Naive thymus-derived CD8-positive, alpha-beta T cell (primary cell): Measurements from ENCODE around the gene CKM. TPM values are rescaled to one million over a fixed set of nuclear protein-coding genes. Genes with fewer than 3 reads are reported as not detected.
"Not testable (repeated sequence)": the region's sequence is repeated elsewhere in the genome, so short reads cannot be mapped to it uniquely, and the experiment has no call there.

Source experiments
- ATAC-seq, 2 donors: fragments of 150-1000 bp; cut with Tn5 transposase in 1 of 2; sonication (Bioruptor Pico), chemical (Tn5 transposase) in 1 of 2; 1 replicate in 1 of 2; 2 replicates in 1 of 2; pipeline ENCODE4 v1.10.0; 2021; ENCODE audit warnings: mild to moderate bottlenecking in 2 of 2, moderate library complexity in 2 of 2
- POLR2A ChIA-PET: fragments of 350-600 bp; sonication (Branson Sonifier 250); formaldehyde crosslinking; loops from one replicate; lab custom pipeline; 2021; ENCODE audit warnings: antibody characterized with exemption; lab: Charles Lee
- DNase-seq, 10 donors: peaks; one replicate each; pipeline versions ENCODE4 v3.0.0 to v3.0.0-alpha.2; 2020 to 2022
- H3K27ac Mint-ChIP-seq, 10 donors: one replicate each; pipeline ENCODE4 v1.8.0; 2020 to 2022; ENCODE audit warnings: mild to moderate bottlenecking in 10 of 10, mixed read lengths in 10 of 10, moderate library complexity in 4 of 10, inconsistent platforms in 1 of 10
- H3K27me3 Mint-ChIP-seq, 5 donors: one replicate each; pipeline ENCODE4 v1.8.0; 2021 to 2022; ENCODE audit warnings: mixed read lengths in 5 of 5
- H3K36me3 Mint-ChIP-seq, 3 donors: one replicate each; pipeline ENCODE4 v1.8.0; 2020 to 2022; ENCODE audit warnings: mixed read lengths in 3 of 3, mild to moderate bottlenecking in 2 of 3, inconsistent platforms in 1 of 3
- H3K4me1 Mint-ChIP-seq, 4 donors: one replicate each; pipeline ENCODE4 v1.8.0; 2021 to 2022; ENCODE audit warnings: mixed read lengths in 4 of 4
- H3K4me3 Mint-ChIP-seq, 10 donors: one replicate each; pipeline ENCODE4 v1.8.0; 2020 to 2022; ENCODE audit warnings: mild to moderate bottlenecking in 10 of 10, mixed read lengths in 10 of 10, moderate library complexity in 6 of 10, inconsistent platforms in 1 of 10
- H3K9me3 Mint-ChIP-seq, 9 donors: one replicate each; pipeline ENCODE4 v1.8.0; 2020 to 2022; ENCODE audit warnings: mixed read lengths in 9 of 9, mild to moderate bottlenecking in 3 of 9, inconsistent platforms in 1 of 9, moderate library complexity in 1 of 9
- polyA plus RNA-seq, 3 donors: library from polyadenylated mRNA; unstranded; fragments of 300-500 nt; fragmentation: Illumina TruSeq; gene quantifications; one replicate each; pipeline ENCODE4 v1.2.3, GENCODE V29; 2021
- total RNA-seq, 8 experiments: library from RNA in 2 of 8; stranded (reverse) in 2 of 8; gene quantifications; one replicate each; pipeline ENCODE4 v1.2.3 and lab custom pipeline; 2021 to 2026

CKM gene
- total and polyA plus RNA-seq, 5 experiments from 2014 or later = not detected

- no peaks in the 10 kb centered on the region for H3K27me3 Mint-ChIP-seq
These were observed 51.0 kb downstream of the CKM start for GRCh38 chr19:45271735-45272108.

DNA sequence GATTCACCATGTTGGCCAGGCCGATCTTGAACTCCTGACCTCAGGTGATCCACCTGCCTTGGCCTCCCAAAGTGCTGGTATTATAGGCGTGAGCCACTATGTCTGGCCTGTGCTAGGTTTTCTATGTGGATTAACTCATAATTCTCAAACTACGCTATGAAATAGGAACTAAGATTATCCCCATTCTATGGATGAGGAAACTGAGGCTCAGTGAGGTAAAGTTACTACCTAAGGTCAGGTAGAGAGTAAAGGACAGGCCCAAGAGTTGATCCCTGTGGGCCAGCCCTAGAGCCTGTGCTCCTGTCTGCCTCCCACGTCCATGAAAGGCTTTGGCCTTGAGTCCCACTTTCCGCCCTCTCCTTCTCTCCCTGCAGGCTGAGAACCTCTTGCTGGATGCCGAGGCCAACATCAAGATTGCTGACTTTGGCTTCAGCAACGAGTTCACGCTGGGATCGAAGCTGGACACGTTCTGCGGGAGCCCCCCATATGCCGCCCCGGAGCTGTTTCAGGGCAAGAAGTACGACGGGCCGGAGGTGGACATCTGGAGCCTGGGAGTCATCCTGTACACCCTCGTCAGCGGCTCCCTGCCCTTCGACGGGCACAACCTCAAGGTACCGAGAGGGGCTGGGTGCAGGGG lies 51.5 kb downstream of the CKM start:
- POLR2A ChIA-PET = no interaction called here
- no peak for DNase-seq
- Mint-ChIP-seq H3K27me3 (no peaks in the 10 kb centered on the region), H3K9me3 (no peaks in the 10 kb centered on the region), H3K27ac (no peak overlapping the region), H3K36me3 (peaks cover 0 to 54% (median 5%) of the 10 kb centered on the region in 3 donors), H3K4me3 (no peak overlapping the region), H3K4me1 (no peaks in the 10 kb centered on the region)
- no peak for ATAC-seq

More at GRCh38 chr19:45271735-45272108, 51.0 kb downstream of the CKM start:
- POLR2A ChIA-PET = no interaction called here
- DNase-seq = no peak
- Mint-ChIP-seq H3K9me3 (no peaks in the 10 kb centered on the region), H3K4me3 (no peak overlapping the region), H3K36me3 (peaks cover 0 to 57% (median 7%) of the 10 kb centered on the region in 3 donors), H3K4me1 (no peaks in the 10 kb centered on the region), H3K27ac (no peak overlapping the region)
- ATAC-seq = no peak

- H3K4me3 Mint-ChIP-seq, POLR2A ChIA-PET, H3K27me3 Mint-ChIP-seq, ATAC-seq, DNase-seq, H3K4me1 Mint-ChIP-seq, H3K27ac Mint-ChIP-seq, H3K9me3 Mint-ChIP-seq: not testable (repeated sequence)
- peaks cover 0 to 46% (median 6%) of the 10 kb centered on the region in 3 donors for H3K36me3 Mint-ChIP-seq
These were observed 52.7 kb downstream of the CKM start for GRCh38 chr19:45269939-45270338.

DNA sequence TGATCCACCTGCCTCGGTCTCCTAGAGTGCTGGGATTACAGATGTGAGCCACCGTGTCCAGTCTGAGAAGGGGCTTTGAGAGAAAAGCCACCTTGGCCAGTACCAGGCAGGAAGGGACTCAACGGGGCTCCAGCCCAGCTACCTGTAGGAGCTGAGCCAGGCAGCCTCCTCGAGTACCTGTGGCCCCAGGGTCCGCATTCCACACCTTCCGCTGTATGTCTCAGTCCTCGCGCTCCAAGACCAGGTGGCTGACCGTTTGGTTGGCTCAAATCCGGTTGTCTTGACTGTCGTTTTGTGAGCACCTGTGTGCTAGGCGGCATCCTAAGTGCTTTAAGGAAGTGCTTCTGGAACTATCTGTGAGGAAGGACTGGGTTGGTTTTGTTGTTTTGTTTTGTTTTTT lies 55.4 kb downstream of the CKM start:
- H3K36me3 Mint-ChIP-seq = peaks cover 0 to 25% (median 4%) of the 10 kb centered on the region in 3 donors
- H3K4me1 Mint-ChIP-seq = peaks cover 0 to 8% (median 3%) of the 10 kb centered on the region in 4 donors
- H3K9me3 Mint-ChIP-seq = no peaks in the 10 kb centered on the region
- no peaks in the 10 kb centered on the region for H3K27me3 Mint-ChIP-seq
- H3K27ac Mint-ChIP-seq = no peak overlapping the region
- DNase-seq (no peak), ATAC-seq (no peak)
- POLR2A ChIA-PET = no interaction called here
- H3K4me3 Mint-ChIP-seq = no peak overlapping the region

DNA sequence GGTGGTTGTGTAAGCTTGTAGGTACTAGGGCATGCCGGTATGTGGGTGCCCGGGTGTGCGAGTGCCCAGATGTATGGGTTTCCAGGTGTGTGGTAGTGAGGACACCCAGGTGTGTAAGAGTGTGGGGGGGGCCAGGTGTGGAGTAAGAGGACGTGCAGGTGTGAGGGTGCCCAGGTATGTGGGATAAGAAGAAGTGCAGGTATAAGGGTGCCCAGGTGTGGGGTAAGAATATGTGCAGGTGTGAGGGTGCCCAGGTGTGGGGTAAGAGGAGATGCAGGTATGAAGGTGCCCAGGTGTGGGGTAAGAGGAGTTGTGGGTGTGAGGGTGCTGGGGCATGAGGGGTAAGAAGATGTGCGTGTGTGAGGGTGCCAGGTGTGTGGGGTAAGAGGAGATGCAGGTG lies 57.3 kb downstream of the CKM start:
- H3K9me3 Mint-ChIP-seq = no peaks in the 10 kb centered on the region
- POLR2A ChIA-PET = no interaction called here
- H3K27ac Mint-ChIP-seq = no peak overlapping the region
- H3K4me1 Mint-ChIP-seq = peaks cover 0 to 8% (median 3%) of the 10 kb centered on the region in 4 donors
- H3K36me3 Mint-ChIP-seq = peaks cover 0 to 8% (median 4%) of the 10 kb centered on the region in 3 donors
- DNase-seq = no peak
- no peaks in the 10 kb centered on the region for H3K27me3 Mint-ChIP-seq
- no peak for ATAC-seq
- no peak overlapping the region for H3K4me3 Mint-ChIP-seq

DNA sequence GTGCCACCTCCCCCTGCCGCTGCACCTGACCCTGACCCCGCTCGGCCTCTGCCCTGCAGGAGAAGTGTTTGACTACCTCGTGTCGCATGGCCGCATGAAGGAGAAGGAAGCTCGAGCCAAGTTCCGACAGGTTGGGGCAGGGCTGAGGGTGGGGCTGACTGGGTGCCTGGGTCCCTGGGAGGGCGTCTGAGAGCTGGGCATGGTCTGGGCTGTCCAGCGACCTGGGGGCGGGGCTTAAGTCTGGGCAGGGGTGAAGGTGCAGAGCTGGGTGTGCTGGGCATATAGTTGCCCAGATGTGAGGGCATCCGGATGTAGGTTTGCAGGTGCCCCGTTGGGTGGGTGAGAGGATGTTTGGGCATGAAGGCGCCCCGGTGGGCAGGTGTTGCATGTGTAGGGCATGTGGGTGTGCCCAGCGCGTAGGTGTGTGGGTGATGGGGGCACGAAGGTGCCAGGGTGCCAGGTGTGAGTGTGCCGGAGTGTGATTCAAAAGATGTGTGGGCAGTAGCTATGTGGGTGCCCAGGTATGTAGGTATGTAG lies 57.8 kb downstream of the CKM start:
- POLR2A ChIA-PET = no interaction called here
- H3K27me3 Mint-ChIP-seq = no peaks in the 10 kb centered on the region
- DNase-seq (no peak), ATAC-seq (no peak)
- peaks cover 0 to 8% (median 4%) of the 10 kb centered on the region in 3 donors for H3K36me3 Mint-ChIP-seq
- H3K4me1 Mint-ChIP-seq = peaks cover 0 to 8% (median 3%) of the 10 kb centered on the region in 4 donors
- H3K9me3 Mint-ChIP-seq = no peaks in the 10 kb centered on the region
- no peak overlapping the region for H3K27ac Mint-ChIP-seq
- no peak overlapping the region for H3K4me3 Mint-ChIP-seq

DNA sequence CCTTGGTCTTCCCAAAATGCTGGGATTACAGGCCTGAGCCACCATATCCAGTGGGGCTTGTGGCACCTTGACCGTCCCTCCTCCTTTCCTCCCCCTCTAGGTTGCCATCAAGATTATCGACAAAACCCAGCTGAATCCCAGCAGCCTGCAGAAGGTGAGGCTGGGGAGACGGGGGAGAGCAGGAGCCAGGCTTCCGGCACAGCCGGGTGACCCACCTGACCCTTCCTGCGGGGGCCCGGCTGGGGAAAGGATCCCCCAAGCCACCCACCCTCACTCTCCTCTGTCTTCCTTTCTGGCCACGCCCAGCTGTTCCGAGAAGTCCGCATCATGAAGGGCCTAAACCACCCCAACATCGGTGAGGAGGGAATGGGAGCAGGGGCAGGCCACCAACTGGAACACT lies 59.7 kb downstream of the CKM start:
- Mint-ChIP-seq H3K4me1 (peaks cover 0 to 8% (median 3%) of the 10 kb centered on the region in 4 donors), H3K27ac (no peak overlapping the region), H3K27me3 (no peaks in the 10 kb centered on the region), H3K9me3 (no peaks in the 10 kb centered on the region), H3K4me3 (no peak overlapping the region), H3K36me3 (peaks cover 0 to 7% (median 2%) of the 10 kb centered on the region in 3 donors)
- POLR2A ChIA-PET = no interaction called here
- no peak for DNase-seq
- no peak for ATAC-seq

GRCh38 chr19:45262570-45262969 lies 60.1 kb downstream of the CKM start:
- Mint-ChIP-seq H3K9me3 (no peaks in the 10 kb centered on the region), H3K36me3 (peaks cover 0 to 7% (median 2%) of the 10 kb centered on the region in 3 donors), H3K27me3 (no peaks in the 10 kb centered on the region), H3K4me1 (peaks cover 0 to 8% (median 3%) of the 10 kb centered on the region in 4 donors), H3K4me3 (no peak overlapping the region), H3K27ac (no peak overlapping the region)
- no peak for DNase-seq
- no peak for ATAC-seq
- POLR2A ChIA-PET = no interaction called here

- no peak overlapping the region for H3K27ac Mint-ChIP-seq
- H3K4me1 Mint-ChIP-seq = peaks cover 7 to 17% (median 12%) of the 10 kb centered on the region in 4 donors
- no peaks in the 10 kb centered on the region for H3K27me3 Mint-ChIP-seq
- H3K36me3 Mint-ChIP-seq = peaks cover 0 to 2% (median 0%) of the 10 kb centered on the region in 3 donors
- DNase-seq (no peak), ATAC-seq (no peak)
- POLR2A ChIA-PET = no interaction called here
- H3K9me3 Mint-ChIP-seq = no peaks in the 10 kb centered on the region
- no peak overlapping the region for H3K4me3 Mint-ChIP-seq
These were observed 63.8 kb downstream of the CKM start for GRCh38 chr19:45258862-45259261.

GRCh38 chr19:45256836-45257235 lies 65.8 kb downstream of the CKM start:
- Mint-ChIP-seq H3K9me3 (no peaks in the 10 kb centered on the region), H3K36me3 (peaks cover 0 to 2% (median 0%) of the 10 kb centered on the region in 3 donors), H3K27ac (peak overlapping the region in 3 of 10 donors; percentile 1 to 43 (median 29)), H3K27me3 (no peaks in the 10 kb centered on the region), H3K4me1 (peaks cover 23 to 37% (median 29%) of the 10 kb centered on the region in 4 donors), H3K4me3 (no peak overlapping the region)
- POLR2A ChIA-PET = interaction anchor here (0.6 kb wide), 1 partner anchor 575 kb away, joined by 3 read pairs; no protein-coding TSS in a partner anchor
- no peak for DNase-seq
- ATAC-seq = no peak

Other genes starting within 250 kb of the CKM start
- gene ZNF296, start 246.4 kb downstream of the CKM start, total RNA-seq = 1 to 10 TPM; 2.3 to 2.4 TPM
- gene ZNF296, start 246.4 kb downstream of the CKM start, polyA plus RNA-seq = 1 to 10 TPM; 1.0 to 1.6 (median 1.1) TPM
- 10 to 100 TPM; 13.5 to 19.8 TPM for gene GEMIN7, start 243.6 kb downstream of the CKM start, total RNA-seq
- gene GEMIN7, start 243.6 kb downstream of the CKM start, polyA plus RNA-seq = 10 to 100 TPM; 44.2 to 70.0 (median 50.3) TPM
- gene PPP1R37, start 229.7 kb downstream of the CKM start, total RNA-seq = 10 to 100 TPM; 32.9 to 33.3 TPM
- gene PPP1R37, start 229.7 kb downstream of the CKM start, polyA plus RNA-seq = 1 to 10 TPM in 1 of 3 donors, under 1 TPM in 2; 0.40 to 2.0 (median 0.83) TPM
- gene NKPD1, start 161.9 kb downstream of the CKM start, total RNA-seq = 1 to 10 TPM in 1 of 2 experiments, under 1 TPM in 1; 0.85 to 1.0 TPM
- under 1 TPM; 0.17 to 0.47 (median 0.43) TPM for gene NKPD1, start 161.9 kb downstream of the CKM start, polyA plus RNA-seq
- 10 to 100 TPM; 48.5 to 51.0 TPM for gene TRAPPC6A, start 144.6 kb downstream of the CKM start, total RNA-seq
- 100 to 1,000 TPM; 149 to 193 (median 183) TPM for gene TRAPPC6A, start 144.6 kb downstream of the CKM start, polyA plus RNA-seq
- 10 to 100 TPM; 21.2 to 22.5 TPM for gene BLOC1S3, start 144.1 kb downstream of the CKM start, total RNA-seq
- gene BLOC1S3, start 144.1 kb downstream of the CKM start, polyA plus RNA-seq = 10 to 100 TPM in 1 of 3 donors, 1 to 10 TPM in 2; 8.4 to 14.4 (median 9.7) TPM
- not detected for gene EXOC3L2, start 77.5 kb downstream of the CKM start, total RNA-seq
- not detected for gene EXOC3L2, start 77.5 kb downstream of the CKM start, polyA plus RNA-seq
- 10 to 100 TPM; 19.6 to 24.9 TPM for gene MARK4, start 71.6 kb downstream of the CKM start, total RNA-seq
- gene MARK4, start 71.6 kb downstream of the CKM start, polyA plus RNA-seq = under 1 TPM; 0.79 to 0.95 (median 0.91) TPM
- gene KLC3, start 17.9 kb upstream of the CKM start, total RNA-seq = not detected
- gene KLC3, start 17.9 kb upstream of the CKM start, polyA plus RNA-seq = not detected
- 10 to 100 TPM; 21.5 to 23.7 TPM for gene ERCC2, start 47.7 kb upstream of the CKM start, total RNA-seq
- 1 to 10 TPM; 3.7 to 7.6 (median 7.0) TPM for gene ERCC2, start 47.7 kb upstream of the CKM start, polyA plus RNA-seq
- 10 to 100 TPM; 12.4 to 13.2 TPM for gene PPP1R13L, start 82.2 kb upstream of the CKM start, total RNA-seq
- gene PPP1R13L, start 82.2 kb upstream of the CKM start, polyA plus RNA-seq = 1 to 10 TPM in 2 of 3 donors, under 1 TPM in 1; 0.64 to 2.5 (median 1.2) TPM
- 1 to 10 TPM; 3.3 to 3.4 TPM for gene POLR1G, start 83.8 kb upstream of the CKM start, total RNA-seq
- gene POLR1G, start 83.8 kb upstream of the CKM start, polyA plus RNA-seq = 1 to 10 TPM; 2.4 to 7.4 (median 4.4) TPM
- 10 to 100 TPM; 59.2 to 61.0 TPM for gene ERCC1, start 101.0 kb upstream of the CKM start, total RNA-seq
- 10 to 100 TPM; 32.2 to 38.6 (median 33.7) TPM for gene ERCC1, start 101.0 kb upstream of the CKM start, polyA plus RNA-seq
- 1 to 10 TPM; 3.5 TPM for gene FOSB, start 145.1 kb upstream of the CKM start, total RNA-seq
- gene FOSB, start 145.1 kb upstream of the CKM start, polyA plus RNA-seq = 10 to 100 TPM; 10.2 to 11.4 (median 11.0) TPM
- gene RTN2, start 174.2 kb upstream of the CKM start, total RNA-seq = 1 to 10 TPM; 1.0 to 1.8 TPM
- gene RTN2, start 174.2 kb upstream of the CKM start, polyA plus RNA-seq = under 1 TPM in 2 of 3 donors, not detected in 1; 0.27 to 0.41 TPM
- 10 to 100 TPM; 12.4 to 15.6 TPM for gene PPM1N, start 175.6 kb upstream of the CKM start, total RNA-seq
- gene PPM1N, start 175.6 kb upstream of the CKM start, polyA plus RNA-seq = 1 to 10 TPM; 7.2 to 8.7 (median 7.7) TPM
- gene VASP, start 184.6 kb upstream of the CKM start, total RNA-seq = 10 to 100 TPM; 72.0 to 72.1 TPM
- gene VASP, start 184.6 kb upstream of the CKM start, polyA plus RNA-seq = 10 to 100 TPM; 39.9 to 49.6 (median 49.0) TPM